HepG2 (cell line): ENCODE results near the gene PIGZ. TPM values are rescaled to one million over a fixed set of nuclear protein-coding genes. Genes with fewer than 3 reads are reported as not detected.

ENCODE experiments used
- ATAC-seq: fragments of 200-7000 bp; cut with Tn5 transposase; 3 replicates; pipeline ENCODE4 v1.9.1; 2020; ENCODE audit warnings: mild to moderate bottlenecking, moderate library complexity
- Bru-seq: library from RNA; stranded (reverse); fragments of 400-500 nt; gene quantifications from one replicate; lab custom pipeline; 2021; lab: Mats Ljungman, UMichigan
- BruChase-seq, 2 experiments: library from RNA; stranded (reverse); fragments of 400-500 nt; gene quantifications; one replicate each; lab custom pipeline; 2021; lab: Mats Ljungman, UMichigan
- BruUV-seq: library from RNA; stranded (reverse); fragments of 400-500 nt; replicated peaks from 2 replicates; lab custom pipeline; 2021; lab: Mats Ljungman, UMichigan
- CTCF ChIA-PET: fragments of 300-600 bp; formaldehyde crosslinking; extraction: SDS; loops from one replicate; lab custom pipeline; 2021; ENCODE audit warnings: low total read pairs, inconsistent platforms, low intra/inter-chr PET ratio; lab: Yijun Ruan, JAX
- POLR2A ChIA-PET: fragments of 350-600 bp; sonication (Branson Sonifier 250); formaldehyde crosslinking; loops from one replicate; lab custom pipeline; 2020; ENCODE audit warnings: antibody characterized with exemption, inconsistent platforms; lab: Yijun Ruan, JAX
- DNase-seq: peaks from one replicate; pipeline ENCODE4 v3.0.0-alpha.2; 2015; ENCODE audit warnings: low spot score
- FAIRE-seq: peaks from 3 replicates; lab custom pipeline; 2011; peaks lifted over from hg19 to GRCh38; lab: Jason Lieb, UNC
- H2AFZ ChIP-seq: one replicate; pipeline ENCODE4 v1.6.1; 2011; ENCODE audit warnings: low read length, inconsistent platforms
- H3K27ac ChIP-seq: fragments of 300-600 bp; 3 replicates; pipeline ENCODE4 v1.8.0; 2011; ENCODE audit warnings: mixed run types, mild to moderate bottlenecking, mixed read lengths, low read length, inconsistent platforms; ENCODE audit not compliant: insufficient read depth; ENCODE audit errors: extremely low read length
- H3K27me3 ChIP-seq, 2 experiments: fragments of 200-600 bp in 1 of 2; 2 replicates in 1 of 2; 3 replicates in 1 of 2; pipeline versions ENCODE4 v1.6.0 to v1.8.0; 2011; ENCODE audit warnings: low read length in 2 of 2, mild to moderate bottlenecking in 2 of 2, moderate library complexity in 2 of 2, inconsistent platforms in 1 of 2; ENCODE audit not compliant: insufficient read depth in 2 of 2, control insufficient read depth in 1 of 2
- H3K36me3 ChIP-seq, 2 experiments: fragments of 200-600 bp in 1 of 2; replicated peaks in 1 of 2; 2 replicates in 1 of 2; 3 replicates in 1 of 2; pipeline versions ENCODE4 v1.5.1 to v1.8.0; 2011; ENCODE audit warnings: low read length in 2 of 2, inconsistent platforms in 1 of 2; ENCODE audit not compliant: insufficient read depth in 2 of 2, control insufficient read depth in 1 of 2
- H3K4me1 ChIP-seq: 2 replicates; pipeline ENCODE4 v1.5.1; 2012; ENCODE audit warnings: low read length, inconsistent platforms; ENCODE audit not compliant: insufficient read depth
- H3K4me2 ChIP-seq: 2 replicates; pipeline ENCODE4 v1.6.0; 2011; ENCODE audit warnings: low read depth, low read length, inconsistent platforms
- H3K4me3 ChIP-seq, 3 experiments: fragments of 200-600 bp in 1 of 3; sonication (generic), shearing (Covaris generic) in 1 of 3; replicated peaks in 1 of 3; 2 replicates each; pipeline ENCODE4 v1.5.1; 2011 to 2016; ENCODE audit warnings: low read length in 3 of 3, inconsistent platforms in 2 of 3, low read depth in 2 of 3, mild to moderate bottlenecking in 2 of 3, control low read depth in 1 of 3, mixed read lengths in 1 of 3; ENCODE audit not compliant: insufficient read depth in 1 of 3
- H3K79me2 ChIP-seq: one replicate; pipeline ENCODE4 v1.6.1; 2011; ENCODE audit warnings: low read length, inconsistent platforms; ENCODE audit not compliant: insufficient read depth
- H3K9ac ChIP-seq: 2 replicates; pipeline ENCODE4 v1.6.0; 2011; ENCODE audit warnings: mild to moderate bottlenecking, low read depth, low read length, inconsistent platforms; ENCODE audit not compliant: insufficient read depth
- H3K9me3 ChIP-seq: 2 replicates; pipeline ENCODE4 v1.5.1; 2012; ENCODE audit warnings: mild to moderate bottlenecking, low read length
- H4K20me1 ChIP-seq: 2 replicates; pipeline ENCODE4 v1.6.0; 2011; ENCODE audit warnings: inconsistent platforms, mild to moderate bottlenecking, low read length, moderate library complexity; ENCODE audit not compliant: insufficient read depth
- CAMTA2 ChIP-seq: sonication (generic); formaldehyde crosslinking; IDR thresholded peaks from 2 replicates; pipeline ENCODE4 v1.4.0; 2020; ENCODE audit warnings: mild to moderate bottlenecking, missing genetic modification reagents, borderline replicate concordance
- ESRRA ChIP-seq: sonication (generic); formaldehyde crosslinking; IDR thresholded peaks from 2 replicates; pipeline ENCODE4 v1.5.1; 2020; ENCODE audit warnings: mild to moderate bottlenecking, low read depth, missing genetic modification reagents
- FOXO1 ChIP-seq: sonication (generic); formaldehyde crosslinking; IDR thresholded peaks from 2 replicates; pipeline ENCODE4 v1.4.0; 2020; ENCODE audit warnings: missing genetic modification reagents
- MAZ ChIP-seq, 2 experiments: sonication (generic) in 1 of 2; formaldehyde crosslinking in 1 of 2; IDR thresholded peaks; 2 replicates each; pipeline versions ENCODE4 v1.5.0 to v1.6.1; 2012 to 2020; ENCODE audit warnings: low read depth in 2 of 2, mild to moderate bottlenecking in 2 of 2, borderline replicate concordance in 1 of 2, improper control_type of control experiment in 1 of 2, low read length in 1 of 2, missing genetic modification reagents in 1 of 2, moderate library complexity in 1 of 2
- MED1 ChIP-seq: sonication (generic); formaldehyde crosslinking; IDR thresholded peaks from 2 replicates; pipeline ENCODE4 v1.4.0; 2020; ENCODE audit warnings: missing genetic modification reagents
- PITX1 ChIP-seq: sonication (generic); formaldehyde crosslinking; IDR thresholded peaks from 2 replicates; pipeline ENCODE4 v1.5.1; 2020; ENCODE audit warnings: mild to moderate bottlenecking, missing genetic modification reagents
- RORA ChIP-seq: sonication (generic); formaldehyde crosslinking; IDR thresholded peaks from 2 replicates; pipeline ENCODE4 v1.5.0; 2020; ENCODE audit warnings: mild to moderate bottlenecking, missing genetic modification reagents, moderate library complexity
- ZNF230 ChIP-seq: sonication (generic); formaldehyde crosslinking; IDR thresholded peaks from 2 replicates; pipeline ENCODE4 v1.4.0; 2020; ENCODE audit warnings: mild to moderate bottlenecking, missing genetic modification reagents
- ZNF281 ChIP-seq: sonication (generic); formaldehyde crosslinking; IDR thresholded peaks from 2 replicates; pipeline ENCODE4 v1.4.0; 2020; ENCODE audit warnings: missing genetic modification reagents, borderline replicate concordance
- ZNF547 ChIP-seq: sonication (generic); formaldehyde crosslinking; IDR thresholded peaks from 2 replicates; pipeline ENCODE4 v1.5.1; 2020; ENCODE audit warnings: mild to moderate bottlenecking, missing genetic modification reagents
- ZNF761 ChIP-seq: sonication (generic); formaldehyde crosslinking; conservative IDR thresholded peaks from 2 replicates; pipeline ENCODE4 v1.4.0; 2020; ENCODE audit warnings: mild to moderate bottlenecking, missing genetic modification reagents
- ZNF790 ChIP-seq: sonication (generic); formaldehyde crosslinking; IDR thresholded peaks from 2 replicates; pipeline ENCODE4 v1.8.0; 2022; ENCODE audit warnings: missing genetic modification reagents, mild to moderate bottlenecking, borderline replicate concordance
- WGBS: methylation state at CpG from one replicate; pipeline ENCODE4 v1.1.6; 2017; ENCODE audit warnings: low lambda C conversion rate; 5-methylcytosine and 5-hydroxymethylcytosine counted together
- in situ Hi-C: cut with HindIII; loops from 2 replicates; pipeline ENCODE4 v1.10.0; 2017; ENCODE audit warnings: low pct_unique_long_range_greater_than_20kb; ENCODE audit not compliant: extremely low pct_ligation_motif_present
- intact Hi-C: fragments of 100-400 bp; cut with micrococcal nuclease; formaldehyde crosslinking; loops from one replicate; pipeline ENCODE4 v1.10.0; 2022; ENCODE audit not compliant: unreplicated experiment
- long read RNA-seq, 2 experiments: library from RNA in 1 of 2; library from polyadenylated mRNA in 1 of 2; stranded (forward) in 1 of 2; unstranded in 1 of 2; transcript quantifications; one replicate each; pipeline ENCODE4 v2.0.0, GENCODE V29; 2019 to 2022
- polyA minus RNA-seq, 3 experiments: library from RNA; depleted of rRNA, polyadenylated mRNA; stranded (reverse); fragments of >200 nt; gene quantifications; 2 replicates each; pipeline ENCODE4 v1.2.3, GENCODE V29; 2011; ENCODE audit warnings: low replicate concordance in 1 of 3
- polyA plus RNA-seq, 8 experiments: library from polyadenylated mRNA; depleted of rRNA in 3 of 8; stranded (reverse) in 7 of 8; unstranded in 1 of 8; fragments of >200 nt; fragmentation: Illumina TruSeq in 4 of 8; extraction: Trizol in 4 of 8; gene quantifications; 2 replicates each; pipeline versions ENCODE4 v1.2.1 to v1.2.3, GENCODE V29; 2011 to 2016; ENCODE audit warnings: low read depth in 4 of 8, missing spikeins in 1 of 8, mixed read lengths in 1 of 8; ENCODE audit not compliant: insufficient read depth in 1 of 8
- total RNA-seq, 5 experiments: library from RNA; depleted of rRNA; stranded (reverse); fragments of >200 nt; fragmentation: Illumina TruSeq; extraction: Trizol; gene quantifications; 2 replicates each; pipeline ENCODE4 v1.2.3, GENCODE V29; 2016; ENCODE audit warnings: low read depth in 1 of 5

The PIGZ gene
- total RNA-seq (2016; rRNA removed; fragmentation: Illumina TruSeq; extraction: Trizol): 2.2 and 4.7 TPM in 2 replicates
- 4.8 and 7.9 TPM in 2 replicates for total RNA-seq (2016; cell fraction: cytosol; rRNA removed; fragmentation: Illumina TruSeq; extraction: Trizol; ENCODE audit: low read depth)
- 1.9 and 4.8 TPM in 2 replicates for total RNA-seq (2016; cell fraction: insoluble cytoplasmic fraction; rRNA removed; fragmentation: Illumina TruSeq; extraction: Trizol)
- 3.9 and 5.7 TPM in 2 replicates for total RNA-seq (2016; cell fraction: membrane; rRNA removed; fragmentation: Illumina TruSeq; extraction: Trizol)
- total RNA-seq (2016; cell fraction: nucleus; rRNA removed; fragmentation: Illumina TruSeq; extraction: Trizol): 3.7 and 5.7 TPM in 2 replicates
- polyA plus RNA-seq (2011; rRNA removed): 60.5 and 75.7 TPM in 2 replicates
- polyA plus RNA-seq (2011; cell fraction: cytosol; rRNA removed): 43.3 TPM in 2 replicates
- 156 and 196 TPM in 2 replicates for polyA plus RNA-seq (2011; cell fraction: nucleus; rRNA removed)
- 56.2 and 56.6 TPM in 2 replicates for polyA plus RNA-seq (2012)
- polyA plus RNA-seq (2016; cell fraction: cytosol; fragmentation: Illumina TruSeq; extraction: Trizol; ENCODE audit: low read depth): 6.6 and 6.7 TPM in 2 replicates
- polyA plus RNA-seq (2016; cell fraction: insoluble cytoplasmic fraction; fragmentation: Illumina TruSeq; extraction: Trizol; ENCODE audit: low read depth): 3.7 and 4.6 TPM in 2 replicates
- polyA plus RNA-seq (2016; cell fraction: membrane; fragmentation: Illumina TruSeq; extraction: Trizol; ENCODE audit: low read depth): 5.4 and 6.6 TPM in 2 replicates
- polyA plus RNA-seq (2016; cell fraction: nucleus; fragmentation: Illumina TruSeq; extraction: Trizol; ENCODE audit: insufficient read depth, low read depth): 16.4 and 17.2 TPM in 2 replicates
- polyA minus RNA-seq (2011; rRNA and poly(A)+ RNA removed; ENCODE audit: low replicate concordance): 0.58 and 57.9 TPM in 2 replicates
- polyA minus RNA-seq (2011; cell fraction: cytosol; rRNA and poly(A)+ RNA removed): 15.7 and 18.4 TPM in 2 replicates
- polyA minus RNA-seq (2011; cell fraction: nucleus; rRNA and poly(A)+ RNA removed): 38.0 and 53.5 TPM in 2 replicates
- Bru-seq, nascent RNA: percentile 81 among the genes with signal in this experiment
- BruChase-seq, experiment 1, labeled RNA remaining after a 6-hour chase: percentile 65 among the genes with signal in this experiment
- BruChase-seq, experiment 2, labeled RNA remaining after a 2-hour chase: percentile 65 among the genes with signal in this experiment
- long read RNA-seq, experiment 1, transcript PIGZ-202 (3 exons, 2,701 nt): major isoform, 13 of 40 reads
- long read RNA-seq, experiment 1, transcript PIGZ-204 (3 exons, 675 nt): minor isoform, 7 of 40 reads
- long read RNA-seq, experiment 1, partial matches to known transcripts: 1 of 40 reads
- long read RNA-seq, experiment 1, other reads (novel, unspliced or antisense): 14 of 40 reads
- long read RNA-seq, experiment 2, transcript PIGZ-201 (2 exons, 868 nt): minor isoform, 8 of 61 reads
- long read RNA-seq, experiment 2, transcript PIGZ-202 (3 exons, 2,701 nt): major isoform, 29 of 61 reads
- long read RNA-seq, experiment 2, transcript PIGZ-204 (3 exons, 675 nt): minor isoform, 5 of 61 reads
- long read RNA-seq, experiment 2, partial matches to known transcripts: 9 of 61 reads
- long read RNA-seq, experiment 2, other reads (novel, unspliced or antisense): 10 of 61 reads

DNA sequence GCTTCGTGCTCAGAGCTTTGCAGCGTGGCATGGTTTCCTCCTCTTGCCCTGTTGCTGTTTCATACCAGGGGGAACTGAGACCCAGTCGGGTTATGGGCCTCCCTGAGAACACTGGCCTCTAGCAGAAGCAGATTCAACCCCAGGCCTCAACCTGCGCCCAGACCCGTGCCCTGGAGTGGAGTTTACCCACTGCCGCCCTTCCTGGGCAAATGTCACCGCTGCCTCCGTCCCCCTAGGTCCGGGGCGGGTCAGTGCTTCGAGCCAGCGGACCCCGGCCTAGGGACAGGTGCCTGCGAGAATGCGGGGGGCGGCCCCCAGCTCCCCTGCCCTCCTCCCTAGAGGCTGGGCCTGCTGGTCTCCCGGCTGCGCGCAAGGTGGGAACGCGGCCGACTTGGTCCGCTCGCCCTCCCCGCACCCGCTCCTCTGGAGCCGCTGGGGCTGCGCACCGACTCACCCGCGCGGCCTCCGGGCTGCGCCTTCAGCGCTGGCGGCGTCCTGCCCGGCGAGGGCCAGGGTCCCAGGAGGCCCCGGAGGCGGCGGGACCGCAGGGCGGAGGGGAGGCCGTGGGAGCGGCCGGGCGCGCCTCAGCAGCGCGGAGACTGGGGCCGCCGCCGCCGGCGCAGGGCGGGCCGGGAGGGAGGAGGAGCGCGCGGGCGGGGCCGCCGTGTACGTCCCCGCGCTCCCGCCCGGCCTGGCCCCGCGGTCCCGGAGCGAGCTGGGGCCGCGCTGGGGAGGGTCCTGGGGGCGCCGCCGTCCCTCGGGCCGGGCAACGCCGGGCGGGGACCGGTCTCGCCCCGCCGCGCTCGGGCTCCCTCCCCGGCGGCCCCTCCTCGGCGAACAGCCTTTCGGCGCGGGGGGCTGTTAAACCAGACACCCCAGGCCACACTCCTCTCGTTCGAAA is at the start of gene PIGZ:
Gene PIGZ, minus strand, starts transcription at position 601 of the 901 bp plus-strand sequence. CDS start 16,802 bp downstream, outside the sequence.
- Histone ChIP-seq H2AFZ (no peak within 1 kb of the TSS), H3K79me2 (peaks cover 43% of the 10 kb centered on the region), H3K4me2 (peak within 1 kb of the TSS; percentile 85), H3K27ac (peak within 1 kb of the TSS; percentile 79), H3K36me3 (peaks cover 6 to 25% of the 10 kb centered on the region in 2 experiments), H4K20me1 (no peaks in the 10 kb centered on the region), H3K27me3 (no peaks in the 10 kb centered on the region), H3K9ac (peak within 1 kb of the TSS; percentile 89), H3K4me3 (peak within 1 kb of the TSS; percentile 61 to 82 (median 78)), H3K4me1 (peaks cover 67% of the 10 kb centered on the region), H3K9me3 (no peaks in the 10 kb centered on the region)
- no TSS peak for BruUV-seq
- ChIA-PET CTCF (interaction anchor here (0.7 to 2.2 kb wide), 3 partner anchors 20 to 359 kb away, joined by 3 to 15 read pairs (median 5); no protein-coding TSS in a partner anchor), POLR2A (interaction anchor here (0.6 to 0.8 kb wide), 2 partner anchors 27 to 129 kb away, joined by 3 to 4 read pairs; partner anchors contain the start of gene NCBP2)
- ATAC-seq (peak; percentile 65), FAIRE-seq (no peak), DNase-seq (no peak)
- in situ Hi-C loops: no loop called here
- WGBS: 7% methylated on average over 21 of the region's 98 CpGs
- intact Hi-C loops: loop anchor here (1.0 kb wide), 1 partner anchor 130 kb away; no protein-coding TSS in a partner anchor
- peak; percentile 26 for TF ChIP-seq CAMTA2 (CRISPR knock-in tag)
- TF ChIP-seq MED1: peak; percentile 14; the same call in 1 of the 2 replicates
- TF ChIP-seq ESRRA (CRISPR knock-in tag): peak; percentile 15; the same call in 1 of the 2 replicates
- 0 out of 2 replicates have a peak, but pooled peaks have one; percentile 27 for TF ChIP-seq RORA (CRISPR knock-in tag)
- peak; percentile 42; the same call in 1 of the 2 replicates for TF ChIP-seq ZNF761 (CRISPR knock-in tag)
- peak; percentile 34; the same call in 1 of the 2 replicates for TF ChIP-seq PITX1 (CRISPR knock-in tag)
- 0 out of 2 replicates have a peak, but pooled peaks have one; percentile 26 for TF ChIP-seq ZNF790 (CRISPR knock-in tag)
- TF ChIP-seq ZNF230 (CRISPR knock-in tag): no peak; the same call in 1 of the 2 replicates
- no peak for TF ChIP-seq FOXO1 (CRISPR knock-in tag)
- no peak for TF ChIP-seq MAZ (IDR thresholded peaks at IDR 0.05; ENCODE audit: borderline replicate concordance, low read depth, low read length)
- TF ChIP-seq MAZ (CRISPR knock-in tag; IDR thresholded peaks at IDR 0.05; ENCODE audit: low read depth): peak; percentile 82
- no peak for TF ChIP-seq ZNF281 (CRISPR knock-in tag)
- peak; percentile 69 for TF ChIP-seq ZNF547 (CRISPR knock-in tag)
